Measurements from ENCODE around the gene FHOD3.

The FHOD3 gene

DNA sequence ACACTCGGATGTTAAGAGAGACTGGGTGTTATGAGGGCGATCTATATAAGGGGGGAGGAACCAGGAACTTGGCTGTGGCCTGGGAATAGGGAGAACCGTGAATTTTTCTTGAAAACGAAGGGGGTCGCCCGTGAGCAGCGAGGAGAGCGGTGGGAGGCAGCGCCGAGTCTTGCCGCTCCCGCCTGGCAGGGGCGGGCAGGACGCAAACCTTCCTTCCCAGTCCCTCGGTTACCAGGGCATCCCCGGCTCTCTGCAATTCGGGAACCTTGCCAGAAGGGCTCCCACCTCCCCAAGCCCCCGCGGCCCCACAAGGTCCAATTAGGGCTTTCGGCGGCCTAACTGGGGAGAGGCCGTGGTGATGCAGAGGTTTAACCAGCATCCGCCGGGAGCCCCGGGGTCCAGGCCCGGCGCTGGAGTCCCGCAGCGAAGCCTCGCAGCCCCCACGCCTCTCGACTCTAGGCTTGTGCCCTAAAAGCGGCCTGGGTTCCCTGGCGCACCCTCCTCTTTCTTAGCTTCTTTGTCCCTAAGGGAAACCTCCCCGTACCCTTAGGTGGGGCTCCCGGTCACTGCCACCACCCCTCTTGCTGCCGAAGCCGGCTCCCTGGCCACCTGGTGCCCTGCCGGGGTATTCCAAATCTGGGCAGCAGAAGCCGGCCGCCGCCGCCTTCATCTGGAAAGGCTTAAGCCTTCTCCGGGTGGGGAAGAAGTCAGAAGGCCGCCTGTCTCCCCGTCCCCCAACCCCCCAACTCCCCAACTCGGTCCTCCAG is 680 bp upstream of the FHOD3 start (continued):
- TF ChIP-seq ZNF138 (tag by site-specific recombination; IDR thresholded peaks at IDR 0.05; ENCODE audit: borderline replicate concordance), result no peak
- TF ChIP-seq ZNF707 (tag by site-specific recombination; IDR thresholded peaks at IDR 0.05), result no peak
- TF ChIP-seq, protein P1, sequence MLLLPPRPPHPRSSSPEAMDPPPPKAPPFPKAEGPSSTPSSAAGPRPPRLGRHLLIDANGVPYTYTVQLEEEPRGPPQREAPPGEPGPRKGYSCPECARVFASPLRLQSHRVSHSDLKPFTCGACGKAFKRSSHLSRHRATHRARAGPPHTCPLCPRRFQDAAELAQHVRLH (tag by site-specific recombination; IDR thresholded peaks at IDR 0.05), result no peak
- no peak for TF ChIP-seq ZNF677 (tag by site-specific recombination; IDR thresholded peaks at IDR 0.05)
- no peak for TF ChIP-seq ZNF571 (tag by site-specific recombination; IDR thresholded peaks at IDR 0.05)
- TF ChIP-seq ZFP41 (tag by site-specific recombination; IDR thresholded peaks at IDR 0.05; ENCODE audit: borderline replicate concordance), result no peak
- peak; percentile 57 for TF ChIP-seq ZNF341 (tag by site-specific recombination; IDR thresholded peaks at IDR 0.05; ENCODE audit: low read depth)
- TF ChIP-seq ZNF140 (tag by site-specific recombination; IDR thresholded peaks at IDR 0.05), result no peak
- no peak for TF ChIP-seq HOXC10 (CRISPR knock-in tag; IDR thresholded peaks at IDR 0.05)
- TF ChIP-seq BCL11B (tag by site-specific recombination; IDR thresholded peaks at IDR 0.05; ENCODE audit: low read depth), result no peak
- no peak for TF ChIP-seq ZNF488 (tag by site-specific recombination; IDR thresholded peaks at IDR 0.05)
- peak; percentile 10; the same call in 1 of the 2 replicates for TF ChIP-seq KLF9 (tag by site-specific recombination; IDR thresholded peaks at IDR 0.05; ENCODE audit: low read depth)
- no peak for TF ChIP-seq ZBTB17 (tag by site-specific recombination; IDR thresholded peaks at IDR 0.05)
- TF ChIP-seq ZNF610 (tag by site-specific recombination; IDR thresholded peaks at IDR 0.05; ENCODE audit: borderline replicate concordance), result peak; percentile 88
- no peak for TF ChIP-seq ZNF639 (tag by site-specific recombination; IDR thresholded peaks at IDR 0.05)
- TF ChIP-seq ZNF664 (tag by site-specific recombination; IDR thresholded peaks at IDR 0.05), result no peak
- TF ChIP-seq, protein P2, sequence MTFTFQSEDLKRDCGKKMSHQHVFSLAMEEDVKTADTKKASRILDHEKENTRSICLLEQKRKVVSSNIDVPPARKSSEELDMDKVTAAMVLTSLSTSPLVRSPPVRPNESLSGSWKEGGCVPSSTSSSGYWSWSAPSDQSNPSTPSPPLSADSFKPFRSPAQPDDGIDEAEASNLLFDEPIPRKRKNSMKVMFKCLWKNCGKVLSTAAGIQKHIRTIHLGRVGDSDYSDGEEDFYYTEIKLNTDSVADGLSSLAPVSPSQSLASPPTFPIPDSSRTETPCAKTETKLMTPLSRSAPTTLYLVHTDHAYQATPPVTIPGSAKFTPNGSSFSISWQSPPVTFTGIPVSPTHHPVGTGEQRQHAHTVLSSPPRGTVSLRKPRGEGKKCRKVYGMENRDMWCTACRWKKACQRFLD (tag by site-specific recombination; IDR thresholded peaks at IDR 0.05), result no peak
- TF ChIP-seq ZBTB20 (tag by site-specific recombination; IDR thresholded peaks at IDR 0.05), result peak; percentile 77; the same call in 1 of the 2 replicates
- peak; percentile 67 for TF ChIP-seq IKZF3 (tag by site-specific recombination; IDR thresholded peaks at IDR 0.05)
- peak; percentile 30 for TF ChIP-seq ZNF654 (tag by site-specific recombination; IDR thresholded peaks at IDR 0.05; ENCODE audit: low read depth)
- no peak for TF ChIP-seq ZNF223 (tag by site-specific recombination; IDR thresholded peaks at IDR 0.05)
- TF ChIP-seq ZSCAN5A (tag by site-specific recombination; IDR thresholded peaks at IDR 0.05), result no peak
- no peak for TF ChIP-seq ZNF394 (tag by site-specific recombination; IDR thresholded peaks at IDR 0.05; ENCODE audit: borderline replicate concordance)
- TF ChIP-seq, protein P3, sequence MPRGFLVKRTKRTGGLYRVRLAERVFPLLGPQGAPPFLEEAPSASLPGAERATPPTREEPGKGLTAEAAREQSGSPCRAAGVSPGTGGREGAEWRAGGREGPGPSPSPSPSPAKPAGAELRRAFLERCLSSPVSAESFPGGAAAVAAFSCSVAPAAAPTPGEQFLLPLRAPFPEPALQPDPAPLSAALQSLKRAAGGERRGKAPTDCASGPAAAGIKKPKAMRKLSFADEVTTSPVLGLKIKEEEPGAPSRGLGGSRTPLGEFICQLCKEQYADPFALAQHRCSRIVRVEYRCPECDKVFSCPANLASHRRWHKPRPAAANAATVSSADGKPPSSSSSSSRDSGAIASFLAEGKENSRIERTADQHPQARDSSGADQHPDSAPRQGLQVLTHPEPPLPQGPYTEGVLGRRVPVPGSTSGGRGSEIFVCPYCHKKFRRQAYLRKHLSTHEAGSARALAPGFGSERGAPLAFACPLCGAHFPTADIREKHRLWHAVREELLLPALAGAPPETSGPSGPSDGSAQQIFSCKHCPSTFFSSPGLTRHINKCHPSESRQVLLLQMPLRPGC (tag by site-specific recombination; IDR thresholded peaks at IDR 0.05), result no peak
- TF ChIP-seq ZNF366 (tag by site-specific recombination; conservative IDR thresholded peaks at IDR 0.05), result no peak
- no peak for TF ChIP-seq ATF2 (tag by site-specific recombination; IDR thresholded peaks at IDR 0.05; ENCODE audit: low read depth)
- TF ChIP-seq ZNF23 (tag by site-specific recombination; IDR thresholded peaks at IDR 0.05; ENCODE audit: borderline replicate concordance), result no peak
- TF ChIP-seq BCL11A (tag by site-specific recombination; IDR thresholded peaks at IDR 0.05; ENCODE audit: low read depth), result no peak
- no peak for TF ChIP-seq SALL2 (tag by site-specific recombination; IDR thresholded peaks at IDR 0.05; ENCODE audit: borderline replicate concordance)
- TF ChIP-seq ZNF214 (tag by site-specific recombination; IDR thresholded peaks at IDR 0.05; ENCODE audit: borderline replicate concordance), result no peak
- no peak for TF ChIP-seq FEZF1 (tag by site-specific recombination; IDR thresholded peaks at IDR 0.05)
- no peak for TF ChIP-seq ZNF843 (tag by site-specific recombination; IDR thresholded peaks at IDR 0.05)
- no peak for TF ChIP-seq ZSCAN23 (tag by site-specific recombination; IDR thresholded peaks at IDR 0.05)
